MCF 10A (cell line): ENCODE results near the gene RAB31. TPM values are rescaled to one million over a fixed set of nuclear protein-coding genes. Genes with fewer than 3 reads are reported as not detected.
A peak's percentile ranks its signal among the peaks of the same experiment; 100 is the strongest.

Experiments
- BruUV-seq: library from RNA; stranded (reverse); fragments of 400-500 nt; replicated peaks from 2 replicates; lab custom pipeline; 2021; lab: Mats Ljungman, UMichigan
- CTCF ChIA-PET: fragments of 300-600 bp; sonication (Branson Sonifier 250); formaldehyde crosslinking; extraction: SDS; loops from one replicate; lab custom pipeline; 2021; ENCODE audit warnings: antibody characterized with exemption, inconsistent platforms; lab: Yijun Ruan, JAX
- POLR2A ChIA-PET: fragments of 300-600, 350-650 bp; sonication (Branson Sonifier 250); formaldehyde crosslinking; extraction: SDS; loops from one replicate; lab custom pipeline; 2020; ENCODE audit warnings: antibody characterized with exemption, inconsistent platforms; lab: Yijun Ruan, JAX
- DNase-seq: peaks from one replicate; pipeline ENCODE4 v3.0.0-alpha.2; 2018; ENCODE audit not compliant: unreplicated experiment
- H3K27ac Mint-ChIP-seq: one replicate; pipeline ENCODE4 v1.8.0; 2022; ENCODE audit warnings: mild to moderate bottlenecking, low read depth, mixed read lengths; ENCODE audit not compliant: unreplicated experiment
- H3K27me3 Mint-ChIP-seq: one replicate; pipeline ENCODE4 v1.8.0; 2022; ENCODE audit warnings: mixed read lengths; ENCODE audit not compliant: insufficient read depth, unreplicated experiment
- H3K36me3 Mint-ChIP-seq: one replicate; pipeline ENCODE4 v1.8.0; 2022; ENCODE audit warnings: mild to moderate bottlenecking, moderate library complexity, mixed read lengths; ENCODE audit not compliant: insufficient read depth, unreplicated experiment
- H3K4me1 Mint-ChIP-seq: one replicate; pipeline ENCODE4 v1.8.0; 2022; ENCODE audit warnings: mixed read lengths; ENCODE audit not compliant: insufficient read depth, unreplicated experiment
- H3K4me3 Mint-ChIP-seq: one replicate; pipeline ENCODE4 v1.8.0; 2022; ENCODE audit warnings: mild to moderate bottlenecking, moderate library complexity, mixed read lengths; ENCODE audit not compliant: unreplicated experiment
- H3K9me3 Mint-ChIP-seq: one replicate; pipeline ENCODE4 v1.8.0; 2022; ENCODE audit warnings: mixed read lengths; ENCODE audit not compliant: unreplicated experiment
- intact Hi-C: fragments of 100-400 bp; cut with micrococcal nuclease; formaldehyde crosslinking; loops from 2 replicates; pipeline ENCODE4 v1.14.1; 2022
- total RNA-seq: library from RNA; stranded (reverse); gene quantifications from 2 replicates; pipeline ENCODE4 v1.2.3, GENCODE V29; 2022
- TF ChIP-seq, protein P1 (sequence below): fragments of 200-600 bp; IDR thresholded peaks from one replicate; pipeline ENCODE4 v1.8.0; 2022; ENCODE audit warnings: antibody characterized with exemption, mild to moderate bottlenecking; ENCODE audit not compliant: unreplicated experiment

The RAB31 gene
- total RNA-seq, 1 experiment from 2014 or later, result 6.1 TPM

DNA sequence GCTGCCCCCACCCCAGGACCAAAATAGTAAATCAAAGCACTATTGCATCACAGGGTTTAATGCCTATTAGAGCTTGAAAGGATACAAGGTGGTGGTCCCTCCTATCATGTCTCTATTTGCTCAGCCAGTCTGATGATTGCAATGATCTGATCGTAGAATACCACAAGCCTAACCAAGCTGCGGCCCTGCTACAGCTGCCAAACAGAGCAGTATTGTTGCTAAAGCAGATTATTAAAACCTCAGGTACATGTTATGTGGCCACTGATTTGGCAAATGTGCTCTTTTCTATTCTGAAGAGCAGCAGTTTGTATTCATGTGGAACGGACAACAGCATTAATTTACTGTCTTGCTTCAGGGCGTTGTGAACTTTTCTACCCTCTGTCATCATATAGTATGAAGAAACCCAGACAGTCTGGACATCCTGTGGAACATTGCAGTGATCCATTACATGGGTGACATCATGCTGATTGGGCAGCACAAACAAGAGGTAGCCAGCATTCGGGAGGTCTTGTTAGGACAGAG, 197.4 kb downstream of the RAB31 start:
- POLR2A ChIA-PET, result interaction anchor here (0.7 to 3.3 kb wide), 7 partner anchors 9 to 452 kb away, joined by 3 to 37 read pairs (median 5); partner anchors contain the start of gene VAPA
- Mint-ChIP-seq H3K9me3 (no peaks in the 10 kb centered on the region), H3K36me3 (no peaks in the 10 kb centered on the region), H3K4me3 (no peak overlapping the region), H3K27me3 (no peaks in the 10 kb centered on the region), H3K27ac (peak overlapping the region; percentile 36), H3K4me1 (peaks cover 10% of the 10 kb centered on the region)
- BruUV-seq, result no TSS peak
- intact Hi-C loops, result no loop called here
- DNase-seq, result peak; percentile 66
- CTCF ChIA-PET, result interaction anchor here (0.8 kb wide), 1 partner anchor 534 kb away, joined by 5 read pairs; no protein-coding TSS in a partner anchor
- TF ChIP-seq, protein P1, sequence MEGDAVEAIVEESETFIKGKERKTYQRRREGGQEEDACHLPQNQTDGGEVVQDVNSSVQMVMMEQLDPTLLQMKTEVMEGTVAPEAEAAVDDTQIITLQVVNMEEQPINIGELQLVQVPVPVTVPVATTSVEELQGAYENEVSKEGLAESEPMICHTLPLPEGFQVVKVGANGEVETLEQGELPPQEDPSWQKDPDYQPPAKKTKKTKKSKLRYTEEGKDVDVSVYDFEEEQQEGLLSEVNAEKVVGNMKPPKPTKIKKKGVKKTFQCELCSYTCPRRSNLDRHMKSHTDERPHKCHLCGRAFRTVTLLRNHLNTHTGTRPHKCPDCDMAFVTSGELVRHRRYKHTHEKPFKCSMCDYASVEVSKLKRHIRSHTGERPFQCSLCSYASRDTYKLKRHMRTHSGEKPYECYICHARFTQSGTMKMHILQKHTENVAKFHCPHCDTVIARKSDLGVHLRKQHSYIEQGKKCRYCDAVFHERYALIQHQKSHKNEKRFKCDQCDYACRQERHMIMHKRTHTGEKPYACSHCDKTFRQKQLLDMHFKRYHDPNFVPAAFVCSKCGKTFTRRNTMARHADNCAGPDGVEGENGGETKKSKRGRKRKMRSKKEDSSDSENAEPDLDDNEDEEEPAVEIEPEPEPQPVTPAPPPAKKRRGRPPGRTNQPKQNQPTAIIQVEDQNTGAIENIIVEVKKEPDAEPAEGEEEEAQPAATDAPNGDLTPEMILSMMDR, result no peak

DNA sequence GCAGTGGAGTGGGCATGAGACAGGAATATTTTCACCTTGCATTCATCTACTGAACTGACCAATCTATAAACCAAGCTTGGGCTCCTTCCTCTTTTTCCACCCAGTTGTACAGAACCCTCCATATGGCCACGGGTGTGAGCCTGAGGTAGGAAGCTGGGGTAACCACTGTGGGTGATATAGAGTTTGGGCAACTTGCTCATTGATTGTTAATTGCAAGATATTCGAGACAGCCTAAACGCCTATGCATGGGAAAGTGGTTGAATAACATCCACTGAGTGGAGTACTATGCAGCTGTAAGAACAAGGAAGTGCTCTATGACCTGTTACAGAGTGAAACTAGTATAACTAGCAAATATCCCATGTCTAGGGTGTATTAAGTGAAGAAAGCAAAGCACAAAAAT, 198.4 kb downstream of the RAB31 start:
- H3K9me3 Mint-ChIP-seq, result no peaks in the 10 kb centered on the region
- POLR2A ChIA-PET, result interaction anchor here (0.8 to 3.3 kb wide), 5 partner anchors 8 to 453 kb away, joined by 3 to 37 read pairs (median 4); partner anchors contain the start of gene VAPA
- no TSS peak for BruUV-seq
- no peak overlapping the region for H3K4me3 Mint-ChIP-seq
- no peaks in the 10 kb centered on the region for H3K36me3 Mint-ChIP-seq
- TF ChIP-seq, protein P1, result no peak
- no peak for DNase-seq
- H3K27ac Mint-ChIP-seq, result peak overlapping the region; percentile 36
- intact Hi-C loops, result no loop called here
- H3K27me3 Mint-ChIP-seq, result no peaks in the 10 kb centered on the region
- CTCF ChIA-PET, result no interaction called here
- H3K4me1 Mint-ChIP-seq, result peaks cover 10% of the 10 kb centered on the region

- Mint-ChIP-seq H3K27ac (no peak overlapping the region), H3K4me3 (no peak overlapping the region), H3K27me3 (no peaks in the 10 kb centered on the region), H3K9me3 (no peaks in the 10 kb centered on the region), H3K36me3 (no peaks in the 10 kb centered on the region), H3K4me1 (peaks cover 10% of the 10 kb centered on the region)
- POLR2A ChIA-PET, result no interaction called here
- no peak for DNase-seq
- CTCF ChIA-PET, result no interaction called here
- intact Hi-C loops, result no loop called here
- TF ChIP-seq, protein P1, result no peak
- no TSS peak for BruUV-seq
Measured at GRCh38 chr18:9907867-9908266, 199.8 kb downstream of the RAB31 start.

GRCh38 chr18:9910071-9910470, 202.0 kb downstream of the RAB31 start:
- H3K27ac Mint-ChIP-seq, result no peak overlapping the region
- no peaks in the 10 kb centered on the region for H3K27me3 Mint-ChIP-seq
- H3K4me3 Mint-ChIP-seq, result no peak overlapping the region
- H3K9me3 Mint-ChIP-seq, result no peaks in the 10 kb centered on the region
- ChIA-PET POLR2A (interaction anchor here (0.6 kb wide), 1 partner anchor 40 kb away, joined by 3 read pairs; no protein-coding TSS in a partner anchor), CTCF (no interaction called here)
- no TSS peak for BruUV-seq
- intact Hi-C loops, result loop anchor here (10.0 kb wide), 3 partner anchors 135 to 295 kb away; partner anchors contain the start of gene PPP4R1
- DNase-seq, result no peak
- H3K36me3 Mint-ChIP-seq, result no peaks in the 10 kb centered on the region
- peaks cover 10% of the 10 kb centered on the region for H3K4me1 Mint-ChIP-seq
- TF ChIP-seq, protein P1, result no peak
